HL-60 (cell line): Measurements from ENCODE around the gene TNIP3.

ENCODE experiments used
- DNase-seq, 2 experiments: peaks; one replicate each; pipeline ENCODE4 v3.0.0-alpha.2; 2010 to 2020; ENCODE audit warnings: low read depth in 1 of 2, low spot score in 1 of 2
- H3K27ac ChIP-seq: fragments of 250-450 bp; sonication (Bioruptor Pico); replicated peaks from 2 replicates; pipeline ENCODE4 v1.5.1; 2020; ENCODE audit warnings: mild to moderate bottlenecking, moderate library complexity
- H3K27me3 ChIP-seq: fragments of 250-450 bp; sonication (Bioruptor Pico); 2 replicates; pipeline ENCODE4 v1.5.1; 2021; ENCODE audit warnings: mild to moderate bottlenecking, moderate library complexity; ENCODE audit not compliant: insufficient read depth, poor library complexity, severe bottlenecking
- H3K4me3 ChIP-seq: replicated peaks from 2 replicates; pipeline ENCODE4 v1.5.1; 2011; ENCODE audit warnings: mild to moderate bottlenecking, control low read depth, low read length; ENCODE audit not compliant: insufficient read depth
- CTCF ChIP-seq: IDR thresholded peaks from one replicate; pipeline ENCODE4 v1.5.1; 2011; ENCODE audit warnings: low read length, control low read depth, inconsistent platforms; ENCODE audit not compliant: insufficient read depth
- GABPA ChIP-seq: IDR thresholded peaks from 2 replicates; pipeline ENCODE4 v1.6.1; 2012; ENCODE audit warnings: low read depth
- POLR2AphosphoS5 ChIP-seq: IDR thresholded peaks from 2 replicates; pipeline ENCODE4 v1.6.1; 2012; ENCODE audit warnings: low read depth
- REST ChIP-seq: IDR thresholded peaks from 2 replicates; pipeline ENCODE4 v1.6.1; 2012; ENCODE audit warnings: low read depth; ENCODE audit not compliant: insufficient replicate concordance
- SPI1 ChIP-seq: IDR thresholded peaks from 2 replicates; pipeline ENCODE4 v1.6.1; 2012; ENCODE audit warnings: low read depth, mild to moderate bottlenecking, borderline replicate concordance

Gene TNIP3

GRCh38 chr4:121183989-121184388 lies 19.9 kb upstream of the TNIP3 start:
- no peak for DNase-seq
- Histone ChIP-seq H3K4me3 (no peak overlapping the region), H3K27ac (no peak overlapping the region), H3K27me3 (no peaks in the 10 kb centered on the region)
- TF ChIP-seq CTCF: no peak
- no peak for TF ChIP-seq SPI1
- no peak for TF ChIP-seq REST
- no peak for TF ChIP-seq POLR2AphosphoS5
- TF ChIP-seq GABPA: no peak

GRCh38 chr4:121183361-121183760 lies 19.2 kb upstream of the TNIP3 start:
- no peak overlapping the region for H3K4me3 ChIP-seq
- no peak for TF ChIP-seq REST
- TF ChIP-seq POLR2AphosphoS5: no peak
- TF ChIP-seq CTCF: no peak
- TF ChIP-seq SPI1: no peak
- TF ChIP-seq GABPA: no peak
- H3K27ac ChIP-seq: no peak overlapping the region
- H3K27me3 ChIP-seq: no peaks in the 10 kb centered on the region
- DNase-seq: no peak

GRCh38 chr4:121182296-121182695 lies 18.2 kb upstream of the TNIP3 start:
- peak overlapping the region; percentile 73 for H3K27ac ChIP-seq
- no peaks in the 10 kb centered on the region for H3K27me3 ChIP-seq
- DNase-seq: peak in 1 of 2 experiments; percentile 50
- H3K4me3 ChIP-seq: peak overlapping the region; percentile 15
- TF ChIP-seq GABPA (no peak), POLR2AphosphoS5 (no peak), SPI1 (peak; percentile 88), REST (no peak), CTCF (no peak)
